ENCODE measurements around the gene PTPRA.

DNA sequence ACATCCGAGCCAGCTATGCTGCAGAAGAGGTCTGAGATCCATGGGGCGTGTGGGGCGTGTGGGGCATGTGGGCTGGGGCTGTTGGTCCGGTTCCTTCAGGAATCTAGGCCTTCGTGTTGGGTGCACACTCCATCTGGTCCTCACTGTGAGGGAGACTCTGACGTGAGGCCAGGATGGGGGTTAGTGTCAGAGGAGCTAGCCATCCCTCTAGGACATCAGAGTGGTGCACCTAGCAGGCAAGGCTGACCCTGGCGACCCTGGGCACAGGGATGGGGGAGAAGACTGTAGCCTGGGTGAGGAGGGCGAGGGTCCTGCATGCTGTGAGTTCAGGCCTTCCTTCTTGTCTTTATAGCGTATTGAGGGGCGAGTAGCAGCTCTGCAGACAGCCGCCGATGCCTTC is 8.7 kb upstream of the PTPRA start:
- TF ChIP-seq, protein P1, sequence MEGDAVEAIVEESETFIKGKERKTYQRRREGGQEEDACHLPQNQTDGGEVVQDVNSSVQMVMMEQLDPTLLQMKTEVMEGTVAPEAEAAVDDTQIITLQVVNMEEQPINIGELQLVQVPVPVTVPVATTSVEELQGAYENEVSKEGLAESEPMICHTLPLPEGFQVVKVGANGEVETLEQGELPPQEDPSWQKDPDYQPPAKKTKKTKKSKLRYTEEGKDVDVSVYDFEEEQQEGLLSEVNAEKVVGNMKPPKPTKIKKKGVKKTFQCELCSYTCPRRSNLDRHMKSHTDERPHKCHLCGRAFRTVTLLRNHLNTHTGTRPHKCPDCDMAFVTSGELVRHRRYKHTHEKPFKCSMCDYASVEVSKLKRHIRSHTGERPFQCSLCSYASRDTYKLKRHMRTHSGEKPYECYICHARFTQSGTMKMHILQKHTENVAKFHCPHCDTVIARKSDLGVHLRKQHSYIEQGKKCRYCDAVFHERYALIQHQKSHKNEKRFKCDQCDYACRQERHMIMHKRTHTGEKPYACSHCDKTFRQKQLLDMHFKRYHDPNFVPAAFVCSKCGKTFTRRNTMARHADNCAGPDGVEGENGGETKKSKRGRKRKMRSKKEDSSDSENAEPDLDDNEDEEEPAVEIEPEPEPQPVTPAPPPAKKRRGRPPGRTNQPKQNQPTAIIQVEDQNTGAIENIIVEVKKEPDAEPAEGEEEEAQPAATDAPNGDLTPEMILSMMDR (IDR thresholded peaks at IDR 0.05): no peak
- TF ChIP-seq NFYB (CRISPR knock-in tag; conservative IDR thresholded peaks at IDR 0.05; ENCODE audit: low read depth) (no peak), ZNF121 (CRISPR knock-in tag; IDR thresholded peaks at IDR 0.05) (no peak), IRF2 (CRISPR knock-in tag; IDR thresholded peaks at IDR 0.05; ENCODE audit: borderline replicate concordance, low read depth) (no peak), RELA (CRISPR knock-in tag; IDR thresholded peaks at IDR 0.05; ENCODE audit: borderline replicate concordance) (no peak), CBFB (CRISPR knock-in tag; IDR thresholded peaks at IDR 0.05; ENCODE audit: low read depth) (no peak)

Data from WTC11 (cell line).